HepG2 (cell line): ENCODE results near the gene ZFHX3. TPM values are rescaled to one million over a fixed set of nuclear protein-coding genes. Genes with fewer than 3 reads are reported as not detected.

Experiments
- AGO1 ChIP-seq: fragments of 200-400 bp; formaldehyde crosslinking; IDR thresholded peaks from 2 replicates; pipeline ENCODE4 v1.6.1; 2017; ENCODE audit warnings: mild to moderate bottlenecking, low read depth, low read length, moderate library complexity; ENCODE audit not compliant: poor library complexity, severe bottlenecking
- ARNTL ChIP-seq: sonication (generic); formaldehyde crosslinking; IDR thresholded peaks from 2 replicates; pipeline ENCODE4 v1.4.0; 2020; ENCODE audit warnings: mild to moderate bottlenecking, missing genetic modification reagents
- BCL3 ChIP-seq: sonication (generic); formaldehyde crosslinking; IDR thresholded peaks from 2 replicates; pipeline ENCODE4 v1.5.1; 2020; ENCODE audit warnings: mild to moderate bottlenecking, missing genetic modification reagents, moderate library complexity
- BHLHE40 ChIP-seq: IDR thresholded peaks from 2 replicates; pipeline ENCODE4 v1.6.1; 2011; ENCODE audit warnings: low read length, improper control_type of control experiment
- CREB1 ChIP-seq, 2 experiments: fragments of 450-650 bp in 1 of 2; IDR thresholded peaks; 2 replicates each; pipeline ENCODE4 v1.6.1; 2016 to 2017; ENCODE audit warnings: control low read depth in 1 of 2, mild to moderate bottlenecking in 1 of 2, missing compliant biosample characterization in 1 of 2, missing genetic modification characterization in 1 of 2
- ESRRA ChIP-seq: sonication (generic); formaldehyde crosslinking; IDR thresholded peaks from 2 replicates; pipeline ENCODE4 v1.5.1; 2020; ENCODE audit warnings: mild to moderate bottlenecking, low read depth, missing genetic modification reagents
- FOXJ3 ChIP-seq: sonication (generic); formaldehyde crosslinking; IDR thresholded peaks from 2 replicates; pipeline ENCODE4 v1.4.0; 2020; ENCODE audit warnings: missing genetic modification reagents, mild to moderate bottlenecking, borderline replicate concordance
- GFI1 ChIP-seq: sonication (generic); formaldehyde crosslinking; IDR thresholded peaks from 2 replicates; pipeline ENCODE4 v1.5.0; 2020; ENCODE audit warnings: missing genetic modification reagents, mild to moderate bottlenecking, borderline replicate concordance
- JUN ChIP-seq: sonication (generic); formaldehyde crosslinking; IDR thresholded peaks from 2 replicates; pipeline ENCODE4 v1.4.0; 2020; ENCODE audit warnings: mild to moderate bottlenecking, missing genetic modification reagents
- LCORL ChIP-seq, 2 experiments: fragments of 450-650 bp in 1 of 2; sonication (generic) in 1 of 2; formaldehyde crosslinking in 1 of 2; IDR thresholded peaks; 2 replicates each; pipeline versions ENCODE4 v1.5.0 to v1.6.1; 2017 to 2020; ENCODE audit warnings: antibody characterized with exemption in 1 of 2, missing genetic modification reagents in 1 of 2
- NR1H2 ChIP-seq: sonication (generic); formaldehyde crosslinking; IDR thresholded peaks from 2 replicates; pipeline ENCODE4 v1.8.1; 2022; ENCODE audit warnings: low read depth, missing genetic modification reagents, borderline replicate concordance
- XRCC5 ChIP-seq: fragments of 200-400 bp; formaldehyde crosslinking; optimal IDR thresholded peaks from 2 replicates; pipeline ENCODE3; 2017; ENCODE audit warnings: mild to moderate bottlenecking, low read length
- ZBTB20 ChIP-seq: sonication (generic); formaldehyde crosslinking; IDR thresholded peaks from 2 replicates; pipeline ENCODE4 v1.8.1; 2023; ENCODE audit warnings: missing genetic modification reagents, low read depth, mild to moderate bottlenecking, borderline replicate concordance
- ZMYM4 ChIP-seq: sonication (generic); formaldehyde crosslinking; IDR thresholded peaks from 2 replicates; pipeline ENCODE4 v1.8.1; 2023; ENCODE audit warnings: mild to moderate bottlenecking, missing genetic modification reagents
- ZNF430 ChIP-seq: sonication (generic); formaldehyde crosslinking; IDR thresholded peaks from 2 replicates; pipeline ENCODE4 v1.9.0; 2021; ENCODE audit warnings: mild to moderate bottlenecking, missing genetic modification reagents
- ZNF512B ChIP-seq: sonication (generic); formaldehyde crosslinking; IDR thresholded peaks from 2 replicates; pipeline ENCODE4 v1.5.1; 2020; ENCODE audit warnings: missing genetic modification reagents, mild to moderate bottlenecking, borderline replicate concordance
- ZNF703 ChIP-seq: sonication (generic); formaldehyde crosslinking; IDR thresholded peaks from 2 replicates; pipeline ENCODE4 v1.5.1; 2020; ENCODE audit warnings: missing genetic modification reagents, mild to moderate bottlenecking, moderate library complexity, borderline replicate concordance
- ZNF781 ChIP-seq: sonication (generic); formaldehyde crosslinking; IDR thresholded peaks from 2 replicates; pipeline ENCODE4 v1.5.1; 2020; ENCODE audit warnings: borderline replicate concordance, mild to moderate bottlenecking, missing genetic modification reagents; ENCODE audit errors: not compliant biosample characterization
- polyA plus RNA-seq, 8 experiments: library from polyadenylated mRNA; depleted of rRNA in 3 of 8; stranded (reverse) in 7 of 8; unstranded in 1 of 8; fragments of >200 nt; fragmentation: Illumina TruSeq in 4 of 8; extraction: Trizol in 4 of 8; gene quantifications; 2 replicates each; pipeline versions ENCODE4 v1.2.1 to v1.2.3, GENCODE V29; 2011 to 2016; ENCODE audit warnings: low read depth in 4 of 8, missing spikeins in 1 of 8, mixed read lengths in 1 of 8; ENCODE audit not compliant: insufficient read depth in 1 of 8
- total RNA-seq, 5 experiments: library from RNA; depleted of rRNA; stranded (reverse); fragments of >200 nt; fragmentation: Illumina TruSeq; extraction: Trizol; gene quantifications; 2 replicates each; pipeline ENCODE4 v1.2.3, GENCODE V29; 2016; ENCODE audit warnings: low read depth in 1 of 5

ZFHX3 gene
- total and polyA plus RNA-seq, 2 of the 13 experiments (the other 11 are each of a cell fraction or from before 2014, with no cell fraction given): 5.0 to 6.0 TPM

GRCh38 chr16:72948238-72948829 is 99.6 kb downstream of the ZFHX3 start (continued):
- TF ChIP-seq BCL3 (CRISPR knock-in tag) (0 out of 2 replicates have a peak, but pooled peaks have one; percentile 46), ZBTB20 (0 out of 2 replicates have a peak, but pooled peaks have one; percentile 55), JUN (CRISPR knock-in tag) (0 out of 2 replicates have a peak, but pooled peaks have one; percentile 13), FOXJ3 (CRISPR knock-in tag) (0 out of 2 replicates have a peak, but pooled peaks have one; percentile 5), ZNF430 (CRISPR knock-in tag) (no peak), XRCC5 (peak; percentile 8), ARNTL (CRISPR knock-in tag) (0 out of 2 replicates have a peak, but pooled peaks have one; percentile 15), ZMYM4 (CRISPR knock-in tag) (peak; percentile 5; the same call in 1 of the 2 replicates), ZNF512B (peak; percentile 22; the same call in 1 of the 2 replicates), LCORL (IDR thresholded peaks at IDR 0.05) (no peak), LCORL (CRISPR knock-in tag; IDR thresholded peaks at IDR 0.05) (peak; percentile 5; the same call in 1 of the 2 replicates), GFI1 (CRISPR knock-in tag) (peak; percentile 13; the same call in 1 of the 2 replicates), ZNF703 (CRISPR knock-in tag) (0 out of 2 replicates have a peak, but pooled peaks have one; percentile 6), BHLHE40 (no peak), ESRRA (CRISPR knock-in tag) (peak; percentile 10; the same call in 1 of the 2 replicates), NR1H2 (CRISPR knock-in tag) (no peak), ZNF781 (peak; percentile 43), CREB1 (IDR thresholded peaks at IDR 0.05) (no peak), CREB1 (CRISPR knock-in tag; IDR thresholded peaks at IDR 0.05) (peak; percentile 29; the same call in 1 of the 2 replicates), AGO1 (no peak)
- TF ChIP-seq, all 625 proteins: peak for 22
